CD4-positive, alpha-beta T cell treated with Interleukin-6 for 4 hours (primary cell): ENCODE results near the gene FRMD4A.

Experiments
- DNase-seq: peaks from one replicate; pipeline ENCODE4 v3.0.0-alpha.2; 2020; ENCODE audit warnings: mixed read lengths

The FRMD4A gene

GRCh38 chr10:13678101-13678843 is 652.5 kb downstream of the FRMD4A start:
- DNase-seq = no peak

DNA sequence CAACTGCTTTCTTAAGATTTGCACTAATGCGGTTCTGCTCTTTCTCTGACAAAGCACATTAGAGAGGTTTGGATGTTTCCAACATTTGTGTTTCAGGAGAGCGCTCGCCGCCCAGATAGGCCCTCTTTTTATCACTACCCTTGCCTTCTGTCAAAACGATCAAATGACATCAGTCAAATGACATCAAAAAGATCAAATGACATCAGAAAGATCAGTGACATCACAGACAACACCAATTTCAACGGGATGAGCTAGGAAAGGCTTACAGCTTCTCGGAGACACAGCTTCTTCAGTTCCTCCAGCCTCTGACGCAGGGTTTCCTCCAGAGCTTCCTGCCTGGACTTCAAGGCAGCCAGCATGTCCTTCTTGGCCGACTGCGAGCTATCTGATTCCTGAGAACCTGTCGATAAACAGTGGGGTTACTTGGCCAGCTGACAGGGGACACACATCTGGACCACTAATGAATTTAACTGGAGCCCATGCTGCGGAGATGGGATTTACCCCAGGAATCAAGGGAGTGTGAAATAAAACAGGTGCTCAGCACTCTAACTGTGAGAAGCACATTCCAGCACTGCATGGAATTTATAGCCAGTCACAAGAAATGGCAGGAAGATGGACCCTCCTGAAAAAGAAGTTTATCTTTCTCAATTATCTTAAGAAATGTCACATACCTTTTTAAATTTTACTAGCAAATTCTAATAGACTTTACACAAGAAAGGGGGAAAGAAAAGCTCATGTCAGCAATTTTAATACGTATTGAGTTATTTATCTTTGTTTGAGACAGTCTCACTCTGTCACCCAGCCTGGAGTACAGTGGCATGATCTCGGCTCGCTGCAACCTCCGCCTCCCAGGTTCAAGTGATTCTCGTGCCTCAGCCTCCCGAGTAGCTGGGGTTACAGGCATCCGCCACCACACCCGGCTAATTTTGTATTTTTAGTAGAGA is 655.8 kb downstream of the FRMD4A start:
- no peak for DNase-seq

- no peak for DNase-seq
These were observed 657.6 kb downstream of the FRMD4A start for GRCh38 chr10:13673156-13673555.

GRCh38 chr10:13672548-13672947 is 658.2 kb downstream of the FRMD4A start:
- no peak for DNase-seq

DNA sequence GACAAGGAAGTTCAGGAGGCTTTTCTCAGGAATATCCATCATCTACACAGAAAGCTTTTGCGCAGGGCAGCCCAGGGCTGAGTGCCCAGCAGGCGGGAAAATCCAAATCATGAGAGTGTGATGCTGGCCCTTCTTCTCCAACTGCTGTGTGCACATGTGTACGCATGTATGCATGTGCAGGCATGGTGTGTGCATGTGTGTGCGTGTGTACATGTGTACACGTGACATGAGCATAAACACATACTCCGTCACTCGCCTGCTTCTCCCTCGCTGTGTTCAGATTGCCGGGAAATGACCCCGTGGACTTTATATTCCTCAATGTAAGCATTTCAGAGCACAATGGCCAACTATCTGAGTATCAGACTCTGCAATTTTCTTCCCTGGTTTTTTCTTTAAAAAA is 658.8 kb downstream of the FRMD4A start:
- DNase-seq = no peak

- no peak for DNase-seq
These were observed 660.4 kb downstream of the FRMD4A start for GRCh38 chr10:13670311-13670710.

DNA sequence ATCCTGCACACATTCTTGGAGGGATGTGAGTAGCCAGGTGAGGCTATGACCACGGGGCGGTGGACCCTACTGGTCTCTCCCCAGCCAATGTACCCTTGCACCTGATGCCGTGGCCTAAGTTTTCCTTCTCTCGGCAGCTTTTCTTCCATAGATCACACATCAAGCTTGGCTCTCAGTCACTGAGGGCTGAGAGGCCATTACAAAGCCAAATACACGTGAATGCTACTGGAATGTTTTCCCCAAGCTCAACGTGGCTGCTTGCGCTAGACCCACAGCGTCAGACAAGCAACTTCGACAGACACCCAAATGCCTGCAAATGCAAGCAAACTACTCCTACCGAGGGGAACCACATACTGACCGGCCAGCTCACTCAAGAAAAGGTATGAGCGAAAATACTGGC is 660.8 kb downstream of the FRMD4A start:
- no peak for DNase-seq

DNA sequence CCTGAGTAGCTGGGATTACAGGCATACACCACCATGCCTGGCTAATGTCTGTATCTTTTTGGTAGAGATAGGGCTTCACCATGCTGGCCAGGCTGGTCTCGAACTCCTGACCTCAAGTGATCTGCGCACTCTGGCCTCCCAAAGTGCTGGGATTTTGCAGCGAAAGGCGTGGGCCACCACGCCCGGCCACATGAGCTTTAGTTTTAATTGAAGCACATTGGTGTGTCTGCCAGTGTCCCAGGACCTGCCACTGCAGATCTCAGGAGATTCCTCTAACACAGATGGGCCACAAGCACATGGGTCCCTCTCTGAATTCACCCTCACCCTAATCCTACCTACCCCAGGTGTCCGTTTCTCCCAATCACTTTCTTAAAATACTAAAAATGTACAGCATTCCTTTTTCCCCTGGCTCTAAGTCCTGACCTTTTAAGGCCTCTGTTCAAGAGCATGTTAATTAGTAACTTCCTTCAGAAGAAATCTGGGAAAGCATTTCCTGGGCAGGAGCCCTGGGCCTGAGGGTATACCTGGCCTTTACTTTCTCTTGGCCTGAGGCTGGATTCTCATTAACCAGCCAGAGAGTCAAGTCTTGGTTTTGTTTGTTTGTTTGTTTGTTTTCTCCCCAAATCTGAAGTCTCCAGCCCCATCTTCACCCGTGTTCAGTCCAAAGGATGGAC is 661.4 kb downstream of the FRMD4A start:
- no peak for DNase-seq

GRCh38 chr10:13668126-13668525 is 662.6 kb downstream of the FRMD4A start:
- DNase-seq = no peak

DNA sequence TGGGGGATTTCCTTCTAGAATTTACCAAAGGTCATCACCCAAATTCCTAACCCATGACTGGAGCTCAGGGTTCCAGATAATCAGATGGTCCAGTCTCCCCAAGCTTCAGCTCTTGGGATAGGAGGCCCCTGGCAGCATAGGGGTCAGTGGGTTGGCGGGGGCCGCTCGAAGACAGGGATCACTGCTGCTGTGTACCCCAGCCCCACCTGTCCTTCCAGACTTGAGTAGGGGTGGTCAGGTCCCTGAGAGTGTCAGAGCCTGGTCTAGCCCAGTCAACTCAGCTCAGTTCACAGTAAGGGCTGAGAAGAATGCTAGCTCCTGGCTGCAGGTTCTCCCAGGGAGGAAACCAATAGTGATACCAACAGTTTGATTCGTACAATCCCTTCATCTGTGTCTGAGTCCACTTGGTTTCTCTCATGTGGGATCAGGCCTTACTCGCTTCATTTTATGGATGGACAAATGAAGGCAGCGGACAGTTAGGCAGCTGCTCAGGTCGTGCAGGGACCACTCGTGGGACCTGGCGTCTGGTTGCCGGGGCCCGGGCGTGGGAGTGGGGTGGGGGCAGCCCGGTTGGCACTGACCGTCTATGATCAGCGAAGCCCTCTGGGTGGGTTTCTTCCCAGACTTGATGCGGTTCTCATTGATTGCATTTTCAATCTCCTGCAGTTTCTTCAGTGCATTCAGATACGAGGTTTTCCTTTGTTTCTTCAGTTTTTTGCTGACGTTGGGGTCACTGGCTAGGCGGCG is 665.0 kb downstream of the FRMD4A start:
- DNase-seq = no peak

GRCh38 chr10:13661256-13661655 is 669.5 kb downstream of the FRMD4A start:
- no peak for DNase-seq

DNA sequence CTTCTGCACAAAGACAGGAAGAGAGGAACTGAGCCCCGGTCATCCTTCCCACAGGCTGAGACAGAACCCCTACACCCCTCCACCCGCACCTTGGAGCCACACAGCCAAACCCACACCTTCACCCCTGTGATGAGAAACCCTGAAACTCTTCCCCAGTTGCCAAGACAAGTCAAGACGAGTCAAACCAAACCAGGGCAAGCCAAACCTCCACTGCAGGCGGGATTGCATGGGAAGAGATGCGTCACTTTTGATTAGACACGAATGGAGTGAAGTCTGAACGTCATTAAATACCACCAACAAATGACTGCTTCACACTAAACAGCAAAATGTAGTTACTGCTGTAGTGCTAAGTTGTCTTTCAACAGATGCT is 670.2 kb downstream of the FRMD4A start:
- no peak for DNase-seq

DNA sequence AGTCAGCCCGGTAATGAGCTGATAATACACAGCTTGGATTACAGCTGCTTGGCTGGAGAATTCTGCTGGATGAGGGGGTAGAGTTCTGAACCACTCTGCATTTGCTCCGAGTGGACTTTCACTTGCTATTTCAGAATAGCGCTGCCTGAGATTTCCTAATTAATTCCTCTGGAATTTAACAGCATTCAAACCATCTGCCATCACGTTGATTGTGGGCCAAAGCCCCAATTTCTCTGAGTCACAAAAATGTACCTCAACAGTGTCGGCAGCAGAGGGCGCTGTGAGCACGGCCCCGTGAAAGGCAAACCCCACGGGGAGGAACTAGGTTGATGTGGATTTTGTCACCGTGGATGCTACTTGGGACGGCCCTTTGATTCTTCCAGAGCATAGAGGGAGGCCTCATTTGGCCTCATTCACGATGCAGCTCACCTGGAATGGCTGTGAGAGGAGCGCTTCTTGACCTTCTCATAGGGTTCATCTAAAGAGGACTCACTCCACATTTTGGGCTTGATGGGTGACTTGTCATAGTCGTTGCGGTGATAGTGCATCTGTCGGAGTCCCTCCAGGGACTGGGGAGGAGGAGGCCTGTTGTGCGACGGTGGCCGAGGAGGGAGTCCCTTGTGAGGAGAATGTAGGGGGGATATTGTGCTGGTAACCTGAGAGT is 670.7 kb downstream of the FRMD4A start:
- DNase-seq = peak; percentile 76

GRCh38 chr10:13658871-13659685 is 671.6 kb downstream of the FRMD4A start:
- DNase-seq = peak; percentile 10

- DNase-seq = no peak
These were observed 672.5 kb downstream of the FRMD4A start for GRCh38 chr10:13658264-13658663.

DNA sequence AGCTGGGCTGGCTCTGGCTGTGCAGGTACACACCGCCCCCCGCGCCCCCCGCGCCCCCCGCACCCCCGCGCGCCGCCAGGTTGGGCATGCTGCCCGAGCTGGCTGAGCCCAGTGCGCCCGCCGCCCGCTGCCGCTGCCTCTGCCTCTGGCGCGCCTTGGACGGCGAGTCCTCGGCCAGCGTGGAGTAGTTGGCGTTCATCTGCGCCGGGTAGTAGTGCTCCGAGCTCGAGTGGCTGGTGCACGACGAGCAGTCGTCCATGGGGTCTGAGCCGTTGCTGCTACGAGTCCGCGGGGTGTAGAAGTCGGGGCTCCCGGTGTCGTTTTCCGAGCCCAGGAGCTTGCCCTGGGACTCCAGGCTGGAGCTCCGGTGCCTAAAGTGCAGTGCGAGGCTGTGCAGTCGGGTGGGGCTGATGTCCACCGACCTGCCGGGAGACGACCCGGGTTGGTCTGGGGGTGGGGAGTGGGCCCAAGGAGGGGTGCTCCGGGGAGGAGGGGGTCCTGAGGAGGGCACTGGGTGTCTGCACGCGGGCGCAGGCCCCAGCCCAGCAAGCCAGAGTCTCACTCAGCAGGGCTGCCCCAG is 673.5 kb downstream of the FRMD4A start:
- no peak for DNase-seq

GRCh38 chr10:13656337-13657100 is 674.2 kb downstream of the FRMD4A start:
- no peak for DNase-seq

DNA sequence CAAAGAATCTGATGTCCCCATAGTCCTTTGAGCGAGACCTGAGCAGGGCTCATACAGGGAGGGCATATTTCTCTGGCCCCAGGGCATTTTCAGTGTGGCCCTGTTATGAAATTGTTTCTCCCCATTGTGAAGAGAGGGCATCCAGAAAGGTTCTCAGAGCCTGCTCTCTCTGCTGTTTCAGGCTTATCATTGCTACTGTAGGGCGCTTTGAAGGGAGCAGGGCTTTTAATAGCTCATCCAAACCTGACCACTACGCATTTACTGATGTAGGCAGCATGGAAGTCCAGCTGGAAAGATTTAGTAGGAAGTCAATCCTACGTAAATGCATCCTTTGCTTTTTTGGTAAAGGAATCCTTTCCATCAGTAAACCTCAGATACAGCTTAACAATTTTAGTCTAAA is 675.9 kb downstream of the FRMD4A start:
- no peak for DNase-seq

GRCh38 chr10:13654118-13654830 is 676.5 kb downstream of the FRMD4A start:
- no peak for DNase-seq
